Testis (tissue), 2 donors: ENCODE measurements around the gene CPM.

Experiments used
- CTCF ChIP-seq, 3 experiments: fragments of 450-650 bp in 2 of 3; fragments of 200-600 bp in 1 of 3; sonication (generic) in 1 of 3; IDR thresholded peaks; one replicate each; pipeline ENCODE4 v1.5.1; 2016 to 2019; ENCODE audit warnings: antibody characterized with exemption in 3 of 3, mild to moderate bottlenecking in 2 of 3, moderate library complexity in 1 of 3
- POLR2A ChIP-seq: fragments of 450-650 bp; IDR thresholded peaks from one replicate; pipeline ENCODE4 v1.6.1; 2017; ENCODE audit warnings: antibody characterized with exemption, mild to moderate bottlenecking, moderate library complexity

DNA sequence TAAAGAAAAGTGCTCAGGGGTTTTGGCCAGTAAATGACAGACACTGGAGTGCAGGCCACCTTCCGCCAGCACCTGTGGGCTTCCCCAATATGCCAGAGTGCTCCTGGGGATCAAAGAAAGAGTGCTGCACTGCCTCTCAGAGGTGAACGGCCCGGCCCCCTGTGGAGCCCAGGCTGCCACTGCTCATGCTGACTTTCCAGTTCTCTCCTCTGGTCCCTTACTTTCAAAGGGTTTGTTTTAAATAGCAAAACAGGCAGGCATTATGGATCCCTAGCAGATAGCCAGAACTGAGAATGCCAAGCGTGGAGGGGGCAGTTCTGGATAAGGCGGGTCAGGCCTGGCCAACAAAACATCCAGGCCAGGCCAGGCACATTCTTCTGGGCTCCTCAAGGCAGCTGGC is 65.4 kb downstream of the CPM start:
- no peak for TF ChIP-seq POLR2A
- TF ChIP-seq CTCF (IDR thresholded peaks at IDR 0.05): no peak
